T-helper 1 cell (primary cell): ENCODE data around the gene NOL9.

ENCODE experiments used
- DNase-seq, 5 donors: peaks; one replicate each; pipeline ENCODE4 v3.0.0-alpha.2; 2012 to 2020

The NOL9 gene

DNA sequence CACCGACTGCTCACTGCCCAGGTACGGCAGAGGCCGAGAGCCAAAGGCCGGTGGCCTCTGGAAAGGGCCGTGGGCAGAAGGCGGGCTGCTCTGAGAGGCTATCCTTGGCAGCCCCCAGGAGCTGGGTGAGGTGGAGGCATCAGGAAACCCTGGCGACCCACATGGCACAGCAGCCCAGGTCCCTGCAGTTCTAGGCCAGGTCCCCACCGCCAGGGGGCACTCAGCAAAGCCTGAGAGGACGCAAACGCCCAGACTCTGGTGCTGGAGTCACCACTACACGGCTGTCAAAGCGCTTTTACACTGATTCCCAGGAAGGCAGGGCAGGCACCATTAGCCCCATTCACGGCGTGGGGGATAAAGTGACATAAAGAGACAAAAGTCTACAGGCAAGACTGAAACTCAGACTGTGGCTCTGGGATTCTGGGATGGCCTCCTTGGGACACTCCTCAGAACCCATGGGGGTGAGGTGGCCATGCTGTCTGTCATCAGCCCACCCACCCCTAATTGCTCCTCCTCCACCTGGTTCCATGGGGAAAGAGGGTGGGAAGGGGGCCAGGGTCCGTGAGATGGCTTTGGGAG lies 67.8 kb downstream of the NOL9 start:
- peak; percentile 61 to 85 (median 78) for DNase-seq

DNA sequence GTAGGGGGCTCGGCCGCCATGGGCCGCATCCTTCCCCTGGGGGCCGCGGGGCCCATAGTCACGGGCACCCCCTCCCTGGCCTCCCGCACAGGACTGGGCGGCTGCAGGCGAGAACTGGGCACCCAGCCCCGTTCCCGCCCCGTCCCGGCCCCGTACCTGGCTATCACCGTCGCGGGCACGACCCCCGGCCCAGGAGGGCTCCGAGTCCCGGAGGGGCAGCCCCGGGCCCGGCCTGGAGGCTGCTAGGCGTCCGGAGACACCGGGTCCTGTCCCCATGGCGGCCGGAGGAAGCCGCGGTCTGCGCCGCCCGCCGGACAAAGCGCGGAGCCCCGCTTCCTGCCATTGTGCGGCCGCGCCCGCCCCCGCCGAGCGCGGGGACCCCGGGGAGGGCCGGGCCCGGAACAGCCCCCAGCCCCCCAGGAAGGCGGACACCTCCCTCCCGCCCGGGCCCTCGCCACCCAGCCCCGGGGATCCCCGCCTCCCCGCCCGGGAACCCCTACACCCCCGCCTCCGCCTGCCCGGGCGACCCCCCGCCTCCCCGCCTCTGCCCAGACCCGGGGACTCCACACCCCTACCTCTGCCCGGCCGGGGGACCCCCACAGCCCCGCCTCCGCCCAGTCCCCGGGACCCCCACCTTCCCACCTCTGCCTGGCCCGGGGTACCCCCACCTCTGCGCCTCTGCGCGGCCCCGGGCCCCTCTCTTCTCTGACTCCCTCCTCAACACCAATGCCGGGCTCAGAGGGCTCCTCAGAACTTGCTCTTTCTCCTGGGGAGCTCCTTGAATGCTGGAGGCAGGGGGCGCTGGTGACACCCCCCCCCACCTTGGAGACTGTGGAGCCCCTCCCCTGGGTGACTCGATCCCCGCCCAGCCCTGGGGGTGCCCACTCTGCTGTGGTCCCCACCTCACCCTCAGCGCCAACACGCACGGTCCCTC lies 68.9 kb downstream of the NOL9 start:
- DNase-seq: no peak

DNA sequence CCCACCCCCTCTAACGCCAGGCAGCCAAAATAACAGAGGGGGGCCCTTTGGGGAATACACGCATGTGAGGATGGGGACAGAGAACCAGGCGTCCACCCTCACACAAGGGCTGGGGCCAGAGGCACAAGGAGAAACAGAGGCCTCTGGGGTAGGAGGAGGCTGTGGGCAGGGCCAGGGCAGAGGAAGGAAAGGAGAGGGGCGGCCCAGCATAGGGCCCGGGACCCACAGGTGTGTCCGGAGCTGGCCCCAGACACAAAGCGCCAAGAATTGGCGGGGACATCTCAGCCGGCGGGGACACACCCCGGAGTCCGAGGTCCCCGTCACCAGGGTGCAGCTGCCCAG lies 69.5 kb downstream of the NOL9 start:
- DNase-seq: no peak

DNA sequence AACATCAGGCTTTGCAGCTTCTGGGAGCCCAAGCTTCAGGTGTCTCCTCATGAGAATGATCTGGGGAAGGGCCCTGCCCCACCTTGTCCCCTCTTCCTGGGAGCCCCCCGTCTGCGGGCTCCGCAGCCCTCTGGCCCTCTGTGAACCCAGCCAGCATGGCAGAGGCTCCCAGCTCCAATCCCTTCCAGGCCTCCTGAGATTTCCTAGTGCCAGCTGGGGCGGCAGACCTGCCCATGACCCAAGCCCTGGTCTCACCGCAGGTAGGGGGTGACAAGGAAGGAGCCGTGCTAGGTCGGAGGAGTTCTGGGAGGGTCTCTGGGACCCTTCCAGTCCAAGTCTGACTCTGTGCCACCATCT lies 70.6 kb downstream of the NOL9 start:
- no peak for DNase-seq

DNA sequence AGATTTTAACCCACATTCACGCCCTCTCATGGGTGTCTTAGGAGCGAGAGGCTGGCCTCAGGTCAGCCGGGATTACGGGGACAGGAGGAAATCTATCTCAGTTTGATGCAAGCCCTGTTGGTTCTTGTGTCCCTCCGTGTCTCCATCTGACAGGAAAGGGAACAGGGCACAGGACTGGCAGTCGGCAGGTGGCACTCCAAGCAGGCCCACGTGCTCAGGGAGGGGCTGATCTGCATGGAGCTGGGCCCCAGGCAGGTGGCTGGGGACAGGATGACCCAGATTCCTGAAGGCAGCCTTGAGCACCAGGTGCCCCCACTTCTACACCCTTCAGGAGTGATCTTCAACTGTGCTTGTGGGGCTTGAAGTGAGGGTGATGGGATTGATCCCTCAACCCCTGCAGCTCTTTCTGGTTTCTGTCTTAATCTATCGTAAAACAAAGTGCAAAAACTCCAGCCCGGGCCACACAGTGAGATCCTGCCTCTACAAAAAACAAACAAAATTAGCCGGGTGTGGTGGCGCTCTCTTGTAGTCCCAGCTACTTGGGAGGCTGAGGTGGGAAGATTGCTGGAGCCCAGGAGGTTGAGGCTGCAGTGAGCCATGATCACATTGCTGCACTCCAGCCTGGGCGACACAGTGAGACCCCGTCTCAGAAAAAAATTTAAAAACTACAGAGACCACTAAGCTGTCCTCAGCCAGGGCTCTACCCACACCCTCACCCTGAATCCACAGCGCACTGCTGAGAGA lies 71.1 kb downstream of the NOL9 start:
- DNase-seq: no peak

DNA sequence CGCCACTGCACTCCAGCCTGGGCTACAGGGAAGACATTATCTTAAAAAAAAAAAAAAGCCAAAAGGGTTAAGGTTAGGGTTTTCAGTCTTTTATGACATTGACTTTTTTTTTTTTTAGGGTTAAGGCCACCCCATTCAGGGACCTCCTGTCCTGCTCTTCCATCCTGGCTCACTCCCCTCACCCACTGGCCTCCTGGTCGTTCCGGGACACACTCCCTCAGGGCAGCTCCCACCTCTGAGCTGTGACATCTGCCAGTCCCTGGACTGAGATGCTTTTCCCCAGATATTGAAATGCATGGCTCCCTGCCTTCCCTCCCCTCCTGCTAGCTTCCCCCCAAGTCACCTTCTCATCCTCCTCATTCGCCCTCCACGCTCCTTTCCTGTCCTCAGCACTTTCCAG lies 72.5 kb downstream of the NOL9 start:
- DNase-seq: no peak

DNA sequence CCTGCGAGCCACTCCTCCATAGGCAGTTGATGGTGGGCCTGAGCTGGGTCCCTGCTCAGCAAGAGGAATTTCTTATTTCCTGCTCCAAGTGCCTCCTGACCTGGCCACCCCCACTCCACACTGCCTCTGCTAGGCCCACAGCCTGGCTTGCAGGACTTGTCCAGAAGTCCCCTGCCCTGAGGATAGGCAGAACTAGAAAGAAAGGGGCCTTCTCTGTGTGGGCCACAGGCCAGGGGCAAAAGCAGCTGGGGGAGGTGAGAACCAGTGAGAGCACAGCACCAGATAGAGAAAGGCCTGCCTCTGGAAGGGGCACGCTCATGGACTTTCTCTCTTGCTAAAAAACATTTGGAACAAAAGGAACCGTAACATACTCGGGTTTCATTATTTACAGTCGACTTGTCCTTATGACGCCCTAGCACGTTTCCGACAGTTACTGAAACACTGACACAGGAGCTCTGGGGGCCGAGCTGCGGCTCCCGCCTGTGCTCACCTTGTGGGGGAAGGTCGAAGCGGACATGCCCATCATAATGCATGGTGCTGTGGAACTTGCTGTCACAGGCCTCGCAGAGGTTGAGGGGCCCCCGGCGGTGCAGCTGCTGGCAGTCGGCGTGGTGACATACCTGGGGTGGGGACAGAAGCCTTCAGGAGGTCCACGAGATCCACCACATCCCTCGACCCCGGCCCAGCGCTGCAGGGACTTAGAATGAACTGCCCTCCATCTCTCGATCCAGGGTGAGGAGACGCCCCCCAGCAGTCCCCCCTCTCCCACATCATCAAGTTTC lies 77.1 kb downstream of the NOL9 start:
- DNase-seq: no peak

DNA sequence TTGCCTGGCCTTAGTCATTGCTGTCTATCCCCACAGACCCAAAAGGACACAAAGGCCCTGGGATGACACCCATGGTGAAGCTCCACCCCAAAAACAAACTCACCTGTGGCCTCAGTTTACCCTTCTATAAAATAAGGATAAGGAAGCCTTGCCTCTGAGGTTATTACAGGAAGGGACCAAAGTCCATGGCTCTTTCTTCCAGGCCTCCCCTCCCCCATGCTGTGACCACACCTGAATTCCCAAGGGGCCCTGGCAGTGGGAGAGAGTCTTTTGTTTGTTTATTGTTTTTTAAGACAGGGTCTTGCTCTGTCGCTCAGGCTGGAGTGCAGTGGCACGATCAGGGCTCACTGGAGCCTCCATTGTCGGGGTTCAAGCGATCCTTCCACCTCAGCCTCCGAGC lies 77.8 kb downstream of the NOL9 start:
- DNase-seq: no peak

DNA sequence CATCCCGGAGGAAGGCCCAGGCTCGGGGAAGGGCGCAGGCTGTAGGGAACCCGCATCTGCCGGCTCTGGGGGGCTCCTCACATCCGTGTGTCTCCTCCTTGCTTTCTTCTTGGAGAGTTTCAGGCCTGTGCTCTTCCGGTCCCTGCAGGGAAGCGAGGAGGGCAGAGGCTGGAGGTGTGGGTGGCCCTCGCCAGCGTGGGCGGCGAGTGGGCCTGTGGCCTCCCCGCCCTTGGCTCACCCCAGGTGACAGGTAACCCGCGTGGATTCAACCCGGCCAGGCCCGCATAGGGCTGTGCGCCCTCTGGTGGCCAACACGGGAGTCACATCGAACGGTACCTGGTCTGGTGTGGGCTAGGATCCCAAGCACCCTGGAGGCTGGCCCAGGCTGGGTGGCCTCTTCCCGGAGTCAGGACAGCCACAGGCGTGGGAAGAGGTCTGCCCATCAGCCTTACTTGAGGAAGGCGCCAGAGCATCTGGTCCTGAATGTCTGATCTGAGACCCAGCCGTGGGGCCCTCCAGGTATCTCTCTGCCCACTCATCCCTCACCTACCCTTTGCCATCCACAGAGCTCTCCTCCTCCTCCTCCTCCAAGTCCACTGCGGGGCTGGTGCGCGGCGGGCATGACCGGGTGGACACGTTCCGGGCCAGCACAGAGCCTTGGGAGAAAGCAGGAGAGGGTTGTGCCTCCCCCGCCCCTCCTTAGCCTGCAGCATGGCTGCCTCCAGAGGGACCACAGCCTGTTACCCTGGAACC lies 78.8 kb downstream of the NOL9 start:
- DNase-seq: peak; percentile 60 to 77 (median 71)

DNA sequence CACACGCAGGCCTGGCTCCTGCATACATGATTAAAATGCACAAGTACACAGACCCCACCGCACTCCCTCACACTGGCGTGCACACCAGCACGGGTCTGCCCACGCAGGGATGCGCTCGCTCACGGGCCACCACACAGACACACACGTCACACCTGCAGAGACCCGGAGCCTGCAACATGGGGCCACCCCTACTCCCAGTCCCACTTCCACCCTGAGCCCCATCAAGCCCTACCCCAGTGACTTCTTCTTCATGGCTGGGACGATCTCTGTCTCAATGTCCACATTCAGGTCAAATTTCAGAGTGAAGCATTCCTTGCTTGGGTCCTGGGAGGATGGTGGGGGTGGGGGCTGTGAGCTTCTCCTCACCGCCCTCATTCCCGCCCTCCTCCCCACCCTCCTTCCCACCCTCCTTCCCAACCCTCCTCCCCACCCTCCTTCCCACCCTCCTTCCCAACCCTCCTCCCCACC lies 79.5 kb downstream of the NOL9 start:
- DNase-seq: no peak

DNA sequence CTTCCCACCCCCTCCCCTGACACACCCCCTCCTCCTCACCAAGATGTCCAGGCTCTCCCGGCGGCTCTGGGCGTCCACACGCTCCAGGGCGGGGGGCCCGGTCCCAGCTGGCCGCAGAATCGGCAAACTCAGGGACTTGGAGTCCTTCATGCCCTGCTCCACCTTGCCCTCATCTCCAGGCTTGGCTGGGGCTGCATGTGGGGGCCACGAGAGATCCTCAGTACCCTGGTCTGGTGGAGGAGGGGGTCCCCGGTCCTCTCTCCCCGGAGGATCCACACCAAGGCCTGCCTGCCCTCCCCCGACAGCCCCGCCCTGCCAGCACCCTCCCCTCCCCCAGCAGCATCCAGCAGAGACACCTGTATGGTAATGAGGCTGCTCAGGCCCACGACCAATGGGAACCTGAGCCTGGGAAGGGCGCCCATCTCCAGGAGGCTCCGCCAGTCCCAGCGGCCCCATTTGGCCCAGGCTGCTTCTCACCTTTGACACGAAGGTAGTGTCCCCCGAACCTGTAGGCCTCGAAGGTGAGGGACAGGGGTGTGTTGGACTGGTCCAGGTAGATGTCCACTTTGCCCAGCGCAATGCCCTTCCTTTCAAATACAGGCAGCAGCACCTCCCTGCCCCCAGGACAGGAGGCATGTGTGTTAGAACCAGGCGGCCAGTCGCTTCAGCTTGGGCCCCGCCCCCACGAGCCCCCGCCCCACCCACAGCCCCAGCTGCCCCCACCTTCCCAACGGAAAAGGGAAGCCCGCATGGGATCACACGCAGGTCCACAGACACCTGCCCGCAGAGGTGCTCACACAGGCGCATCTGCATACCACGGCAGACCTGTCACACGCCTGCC lies 80.1 kb downstream of the NOL9 start:
- DNase-seq: no peak

DNA sequence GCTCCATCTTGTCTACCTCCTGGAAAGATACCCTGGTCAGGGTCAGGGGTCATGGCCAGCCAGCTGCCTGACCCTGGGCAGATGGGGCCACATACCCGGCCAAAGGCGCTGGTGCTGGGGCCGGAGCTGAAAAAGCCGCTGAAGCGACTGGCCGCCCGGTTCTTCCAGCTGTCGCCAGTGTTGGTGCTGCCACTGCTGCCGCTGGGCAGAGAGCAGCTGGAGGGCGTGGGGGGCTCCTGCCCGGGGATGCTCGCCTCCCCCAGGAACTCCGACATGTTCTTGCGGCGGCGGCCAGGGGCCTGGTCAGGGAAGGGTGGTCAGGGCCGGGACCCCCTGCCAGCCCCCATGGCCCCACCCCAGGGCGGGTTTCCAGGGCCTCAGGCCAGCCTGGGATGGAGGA lies 81.2 kb downstream of the NOL9 start:
- no peak for DNase-seq

DNA sequence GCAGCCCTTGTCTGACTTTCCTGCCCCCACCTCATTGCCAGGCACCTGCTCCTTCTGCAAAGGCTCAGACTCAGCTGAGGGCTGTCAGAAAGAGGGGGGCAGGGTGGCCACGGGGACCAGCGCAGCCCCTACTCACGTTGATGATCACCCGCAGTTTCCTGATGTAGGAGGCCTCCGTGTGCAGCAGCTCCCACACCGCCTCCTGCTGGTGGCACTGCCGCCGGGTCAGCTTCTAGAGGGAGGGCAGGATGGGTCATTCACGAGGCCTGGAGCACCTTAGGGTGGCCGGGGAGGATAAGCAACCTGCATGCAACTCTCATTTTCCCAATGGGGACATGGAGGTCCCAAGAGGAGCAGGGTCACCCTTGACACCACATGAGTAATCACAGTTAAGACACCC lies 81.9 kb downstream of the NOL9 start:
- DNase-seq: no peak

DNA sequence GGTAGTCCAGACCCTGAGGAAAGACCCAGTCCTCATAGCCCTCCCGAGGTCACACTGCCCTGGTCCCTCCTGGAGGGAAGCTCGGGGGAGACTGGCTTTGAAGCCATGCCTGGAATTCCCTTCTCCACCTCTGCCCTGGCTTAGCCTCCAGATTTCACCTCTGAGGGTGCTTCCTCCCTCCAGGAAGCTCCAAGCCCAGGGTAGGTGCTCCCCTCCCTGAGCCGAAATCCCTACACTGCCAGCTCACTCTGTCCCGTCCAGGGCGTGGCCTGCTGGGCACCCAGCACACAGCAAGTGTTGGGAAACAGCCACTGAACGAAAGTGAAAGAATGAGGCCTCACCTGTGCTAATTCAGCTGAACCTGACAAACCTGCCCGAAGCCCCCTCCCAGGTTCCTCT lies 82.3 kb downstream of the NOL9 start:
- DNase-seq: no peak
